ENCODE results near the gene SLC6A1.

GRCh38 chr3:11088831-11089230 is 96.3 kb downstream of the SLC6A1 start:
- TF ChIP-seq, protein P1, sequence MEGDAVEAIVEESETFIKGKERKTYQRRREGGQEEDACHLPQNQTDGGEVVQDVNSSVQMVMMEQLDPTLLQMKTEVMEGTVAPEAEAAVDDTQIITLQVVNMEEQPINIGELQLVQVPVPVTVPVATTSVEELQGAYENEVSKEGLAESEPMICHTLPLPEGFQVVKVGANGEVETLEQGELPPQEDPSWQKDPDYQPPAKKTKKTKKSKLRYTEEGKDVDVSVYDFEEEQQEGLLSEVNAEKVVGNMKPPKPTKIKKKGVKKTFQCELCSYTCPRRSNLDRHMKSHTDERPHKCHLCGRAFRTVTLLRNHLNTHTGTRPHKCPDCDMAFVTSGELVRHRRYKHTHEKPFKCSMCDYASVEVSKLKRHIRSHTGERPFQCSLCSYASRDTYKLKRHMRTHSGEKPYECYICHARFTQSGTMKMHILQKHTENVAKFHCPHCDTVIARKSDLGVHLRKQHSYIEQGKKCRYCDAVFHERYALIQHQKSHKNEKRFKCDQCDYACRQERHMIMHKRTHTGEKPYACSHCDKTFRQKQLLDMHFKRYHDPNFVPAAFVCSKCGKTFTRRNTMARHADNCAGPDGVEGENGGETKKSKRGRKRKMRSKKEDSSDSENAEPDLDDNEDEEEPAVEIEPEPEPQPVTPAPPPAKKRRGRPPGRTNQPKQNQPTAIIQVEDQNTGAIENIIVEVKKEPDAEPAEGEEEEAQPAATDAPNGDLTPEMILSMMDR (IDR thresholded peaks at IDR 0.05; ENCODE audit: low read depth, low read length) = no peak
- TF ChIP-seq EZH2phosphoT487 (IDR thresholded peaks at IDR 0.05; ENCODE audit: low read depth) = no peak

All from OCI-LY3 (cell line).